ENCODE results near the gene TMEM19.
A peak's percentile ranks its signal among the peaks of the same experiment; 100 is the strongest.

Gene TMEM19

DNA sequence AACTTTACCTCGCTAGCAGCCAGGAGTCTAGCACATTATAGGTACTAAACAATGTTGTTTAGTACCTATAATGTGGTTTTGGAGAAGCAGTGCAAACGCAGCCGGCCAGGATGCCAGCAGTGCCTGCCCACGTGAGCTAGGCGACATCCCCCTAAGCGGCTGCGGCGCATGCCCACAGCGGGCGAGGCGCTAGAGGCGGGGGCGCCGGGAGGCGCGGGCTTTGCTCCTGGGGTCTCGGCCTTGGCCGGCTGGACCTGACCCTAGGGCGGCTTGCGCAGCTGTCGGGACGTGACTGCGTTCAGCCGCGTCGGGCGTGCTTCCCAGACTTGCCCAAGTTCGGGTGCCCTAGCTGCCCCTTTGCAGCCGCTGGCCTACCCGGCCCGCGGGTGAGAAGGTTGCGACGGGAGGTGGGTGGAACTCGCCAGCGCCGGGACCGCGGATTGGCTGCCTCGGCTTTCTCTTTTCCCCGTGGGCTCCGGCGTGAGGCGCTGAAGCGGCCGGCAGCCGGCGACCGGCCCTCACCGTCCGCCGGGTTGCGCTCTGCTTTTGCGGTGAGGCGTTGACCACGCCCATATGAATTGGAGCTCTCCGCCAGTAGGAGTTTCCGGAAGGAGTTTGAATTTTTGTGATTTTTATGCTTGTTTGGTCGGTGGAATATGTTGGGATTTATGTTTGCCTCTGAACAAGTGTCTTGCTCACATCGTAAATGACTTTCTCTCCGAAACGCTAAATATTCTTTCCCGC, at the start of gene TMEM19:
TSS of gene TMEM19 (plus strand) at position 169 of the 744 bp plus-strand sequence. CDS start 599 bp downstream, outside the sequence.
- peak; percentile 93 for DNase-seq

DNA sequence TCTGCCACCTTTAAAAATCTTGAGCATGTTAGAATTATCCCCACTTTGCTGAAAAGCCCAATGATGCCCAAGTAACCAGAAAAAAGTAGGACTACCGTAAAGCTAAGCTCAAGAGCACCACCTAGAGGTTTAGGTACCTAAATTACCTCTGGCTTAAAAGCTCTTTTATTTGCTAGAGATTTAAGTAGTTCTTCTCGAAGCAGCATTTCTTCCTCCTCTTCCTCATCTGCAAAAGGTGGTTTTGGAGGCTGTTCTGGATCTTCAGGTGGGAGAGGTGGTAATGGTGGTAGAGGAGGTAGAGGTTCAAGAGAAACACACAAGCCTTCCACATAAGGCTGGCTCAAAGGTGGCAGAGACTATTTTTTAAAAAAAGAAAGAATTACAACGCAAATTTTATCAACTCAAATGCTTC, 49.2 kb upstream of the TMEM19 start:
- peak; percentile 58 for DNase-seq

DNA sequence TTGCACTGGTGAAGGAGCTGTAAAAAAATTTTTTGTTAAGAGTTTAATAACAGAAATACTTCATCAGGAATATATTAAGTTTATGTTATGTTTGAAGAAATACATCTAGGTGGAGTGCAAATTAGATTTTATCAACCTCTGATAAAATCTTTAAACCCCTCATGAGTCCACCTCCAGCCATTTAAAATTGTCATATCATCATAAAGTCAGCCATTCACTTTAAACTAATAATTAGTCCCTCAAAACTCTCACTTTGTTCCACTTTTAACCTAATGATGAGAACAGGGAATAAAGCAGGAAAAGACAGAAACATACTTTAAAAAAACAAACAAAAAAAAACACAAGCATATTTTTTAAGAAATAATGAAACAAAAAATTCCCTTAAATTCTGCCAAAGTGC, 47.4 kb upstream of the TMEM19 start:
- no peak for DNase-seq

DNA sequence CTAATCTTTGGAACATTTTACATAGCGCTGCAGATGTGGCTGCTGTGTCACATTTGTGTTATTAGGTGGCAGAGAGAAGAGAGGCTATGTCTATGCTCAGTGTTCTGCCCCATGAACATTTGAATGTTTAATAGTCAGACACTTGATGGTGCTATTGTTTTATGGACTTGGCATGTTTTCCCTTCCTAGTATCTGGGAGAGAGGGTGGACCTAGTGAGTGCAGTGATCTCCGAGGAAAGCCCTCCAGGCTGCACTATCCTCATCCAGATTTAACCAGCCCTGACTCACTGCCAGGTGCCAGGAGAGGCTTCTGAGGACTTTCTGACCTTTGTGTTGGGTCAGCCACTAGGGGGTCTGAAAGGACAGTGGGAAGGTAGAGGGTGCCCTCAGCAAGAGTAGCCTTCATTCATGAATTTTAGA, 46.5 kb upstream of the TMEM19 start:
- peak; percentile 13 for DNase-seq

DNA sequence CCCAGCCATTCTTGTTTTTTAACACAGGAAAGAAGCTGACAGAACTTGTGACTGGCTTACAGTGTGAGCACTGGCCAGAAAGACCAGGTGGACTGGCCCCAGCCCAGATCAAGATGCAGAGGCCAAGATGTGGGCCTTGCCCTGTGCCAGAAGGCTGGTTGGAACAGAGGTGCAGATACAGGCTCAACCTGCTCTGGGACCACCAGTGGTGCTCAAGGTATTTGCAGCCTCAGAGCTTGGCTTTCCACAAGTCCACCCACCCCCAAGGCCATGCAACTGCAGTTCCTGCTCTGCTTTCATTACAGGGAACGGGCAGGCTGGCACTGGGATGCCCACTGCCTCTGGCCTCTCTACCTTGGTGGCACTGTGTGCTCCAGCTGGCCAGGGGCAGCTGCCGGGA, 45.6 kb upstream of the TMEM19 start:
- DNase-seq: no peak

DNA sequence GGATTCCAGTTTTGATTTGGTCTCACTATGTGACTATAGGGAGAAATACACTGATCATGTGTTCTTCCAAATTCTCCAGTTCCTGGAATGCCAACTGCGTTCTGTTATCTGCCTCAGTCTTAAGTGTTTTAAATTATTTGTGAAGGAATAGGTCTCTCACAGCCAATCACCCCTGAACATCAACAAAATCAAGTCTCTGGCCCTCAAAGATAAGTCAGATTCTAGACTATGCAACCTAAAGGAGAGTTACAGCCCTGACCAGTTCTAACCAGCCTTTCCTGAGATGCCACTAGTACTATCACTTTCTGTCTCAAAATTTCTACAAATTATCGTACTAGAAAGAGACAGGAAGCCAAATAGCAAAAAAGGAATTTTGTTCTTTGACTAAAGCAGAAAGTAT, 44.5 kb upstream of the TMEM19 start:
- no peak for DNase-seq

DNA sequence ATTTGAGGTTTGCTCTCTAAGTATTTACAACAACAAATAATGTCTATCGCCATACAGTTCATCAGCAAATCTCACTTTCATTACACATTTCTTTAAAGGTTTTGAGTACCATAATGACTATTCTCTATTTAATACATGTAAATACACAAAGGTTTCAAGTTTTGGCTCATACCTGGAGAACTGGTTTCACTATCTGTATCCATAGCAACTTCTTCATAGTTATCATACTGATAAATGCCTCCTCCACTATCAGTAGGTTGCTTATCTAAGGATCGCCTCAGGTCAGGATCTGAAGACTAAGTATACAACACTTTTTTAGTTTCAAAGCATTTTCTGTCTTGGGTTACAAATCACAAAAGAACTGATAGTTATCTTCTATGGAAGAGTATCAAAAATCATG, 43.6 kb upstream of the TMEM19 start:
- no peak for DNase-seq

DNA sequence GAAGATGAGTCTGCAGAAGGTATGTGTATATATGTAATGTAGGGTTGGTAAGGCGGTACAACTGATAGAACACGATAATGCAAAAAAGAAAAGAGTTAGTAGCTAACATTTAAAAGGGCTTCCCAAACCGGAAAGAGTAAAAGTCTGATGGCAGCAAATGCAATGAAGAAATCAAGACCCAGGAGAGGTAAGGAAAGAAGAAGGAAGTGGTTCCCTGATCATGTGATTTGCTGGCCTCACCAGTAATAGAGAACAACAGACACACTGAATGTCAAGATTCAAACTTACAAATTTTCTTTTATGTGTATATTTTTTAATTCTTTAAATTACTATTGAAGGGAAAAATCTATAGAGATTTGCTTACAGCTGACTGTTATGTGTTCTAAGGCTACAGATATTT, 40.6 kb upstream of the TMEM19 start:
- DNase-seq: no peak

DNA sequence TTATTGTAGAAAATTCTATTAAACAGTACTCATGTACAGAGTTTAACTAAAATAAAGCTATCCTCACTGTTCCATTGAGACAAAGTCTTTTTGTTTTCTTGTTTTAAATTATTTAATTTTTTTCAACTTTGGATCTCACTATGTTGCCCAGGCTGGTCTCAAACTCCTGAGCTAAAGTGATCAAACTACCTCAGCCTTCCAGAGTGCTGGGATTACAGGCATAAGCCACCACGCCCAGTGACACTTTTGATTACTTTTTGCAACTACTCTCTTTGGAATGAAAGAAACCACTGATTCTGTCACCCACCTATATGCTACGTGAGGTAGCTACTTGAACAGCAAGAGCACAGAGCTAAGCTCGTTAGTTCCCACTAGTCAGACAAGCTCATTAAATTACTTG, 39.4 kb upstream of the TMEM19 start:
- DNase-seq: no peak

DNA sequence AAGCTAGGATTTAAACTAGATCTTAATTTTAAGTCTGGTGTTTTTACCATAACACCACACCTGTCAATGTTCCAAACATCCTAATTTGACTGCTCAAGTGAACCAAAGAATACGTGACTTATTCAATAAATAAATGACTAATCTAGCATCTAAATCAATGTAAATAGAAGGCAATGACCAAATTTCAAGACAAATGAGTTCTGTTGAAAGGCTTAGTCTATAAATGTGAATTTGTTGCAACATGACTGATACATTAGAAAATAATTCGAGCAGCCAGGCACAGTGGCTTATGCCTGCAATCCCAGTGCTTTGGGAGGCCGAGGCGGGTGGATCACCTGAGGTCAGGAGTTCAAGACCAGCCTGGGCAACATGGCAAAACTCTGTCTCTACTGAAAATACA, 37.3 kb upstream of the TMEM19 start:
- no peak for DNase-seq

DNA sequence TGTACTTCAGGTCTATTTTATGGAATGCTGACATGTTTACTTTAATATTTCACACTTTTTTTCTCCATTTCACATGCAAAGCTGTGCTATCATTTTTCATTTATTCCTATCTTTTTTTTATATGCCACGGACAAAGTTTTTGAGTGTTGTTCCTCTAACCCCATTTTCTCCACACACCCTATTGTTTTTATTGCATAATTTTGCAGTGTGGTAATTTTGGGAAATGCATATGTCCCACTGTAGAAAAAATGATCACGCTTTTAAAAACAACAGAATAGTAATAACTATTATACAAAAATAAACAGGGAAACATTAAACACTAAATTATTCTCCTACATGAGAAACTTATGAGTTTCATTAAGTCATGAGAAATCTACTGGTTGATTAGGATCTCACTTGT, 36.5 kb upstream of the TMEM19 start:
- DNase-seq: no peak

DNA sequence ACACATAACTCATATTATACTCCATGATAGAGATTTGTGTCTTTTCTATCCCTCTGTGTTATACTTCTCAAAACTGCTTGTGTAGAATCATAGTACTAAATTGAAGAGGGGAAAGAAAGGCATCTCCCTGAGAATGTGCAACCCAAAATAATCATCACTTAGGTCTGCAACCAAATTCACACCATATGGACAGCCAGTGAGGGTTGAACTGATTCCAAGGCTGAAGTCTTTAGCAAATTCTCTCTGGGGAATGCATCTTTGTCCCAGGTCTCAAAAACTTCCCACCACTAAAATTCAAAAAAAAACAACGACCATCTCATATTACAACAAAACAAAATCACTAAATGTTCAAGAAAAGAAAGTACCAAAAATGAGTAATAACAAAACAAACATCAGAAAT, 33.2 kb upstream of the TMEM19 start:
- no peak for DNase-seq

DNA sequence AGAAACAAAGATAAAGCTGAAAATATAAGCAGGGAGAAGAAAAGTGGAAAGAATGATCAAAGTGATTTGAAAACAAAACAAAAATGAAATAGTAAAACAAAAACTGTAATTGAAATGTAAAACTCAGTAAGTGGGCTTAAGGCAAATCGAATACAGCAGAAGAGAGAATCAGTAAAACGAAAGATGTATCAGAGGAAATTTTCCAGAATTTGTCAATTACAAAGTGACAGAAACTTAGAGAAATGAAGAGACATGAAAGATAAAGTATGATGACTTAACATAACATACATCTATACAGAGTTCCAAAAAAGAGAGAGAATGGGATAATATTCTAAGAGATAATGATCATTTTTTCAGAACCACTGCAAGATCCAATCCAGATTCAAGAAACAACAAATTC, 32.7 kb upstream of the TMEM19 start:
- DNase-seq: no peak

DNA sequence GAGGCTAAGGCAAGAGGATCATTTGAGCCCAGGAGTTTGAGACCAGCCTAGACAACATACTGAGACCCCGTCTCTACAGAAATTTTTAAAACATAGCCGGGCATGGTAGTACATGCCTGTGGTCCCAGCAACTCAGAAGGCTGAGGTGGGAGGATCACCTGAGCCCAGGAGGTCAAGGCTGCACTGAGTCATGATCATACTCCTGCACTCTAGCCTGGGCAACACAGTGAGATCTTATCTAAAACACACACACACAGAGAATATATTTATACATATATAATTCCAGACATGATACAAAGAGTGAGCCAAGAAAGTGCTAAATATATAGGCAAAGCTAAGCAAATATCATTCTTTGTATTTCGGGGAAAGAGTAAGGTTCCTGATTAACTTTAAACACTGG, 31.7 kb upstream of the TMEM19 start:
- no peak for DNase-seq

DNA sequence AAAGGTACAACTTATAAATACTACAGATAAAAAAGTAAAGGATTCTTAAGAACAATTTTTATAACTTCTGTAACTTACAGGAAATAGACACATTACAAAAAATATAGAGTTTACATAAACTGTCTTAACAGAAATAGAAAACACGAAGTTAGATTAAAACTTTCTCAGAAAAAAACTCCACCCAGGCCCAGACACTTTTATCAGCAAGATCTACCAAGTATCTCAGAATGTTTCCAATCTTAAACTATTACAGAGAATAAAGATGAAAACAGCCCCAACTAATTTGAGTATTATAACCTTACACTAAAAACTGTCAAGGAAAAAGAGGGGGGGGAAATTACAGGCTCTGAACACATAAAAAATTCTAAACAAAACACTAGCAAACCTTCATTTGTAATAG, 30.4 kb upstream of the TMEM19 start:
- no peak for DNase-seq

DNA sequence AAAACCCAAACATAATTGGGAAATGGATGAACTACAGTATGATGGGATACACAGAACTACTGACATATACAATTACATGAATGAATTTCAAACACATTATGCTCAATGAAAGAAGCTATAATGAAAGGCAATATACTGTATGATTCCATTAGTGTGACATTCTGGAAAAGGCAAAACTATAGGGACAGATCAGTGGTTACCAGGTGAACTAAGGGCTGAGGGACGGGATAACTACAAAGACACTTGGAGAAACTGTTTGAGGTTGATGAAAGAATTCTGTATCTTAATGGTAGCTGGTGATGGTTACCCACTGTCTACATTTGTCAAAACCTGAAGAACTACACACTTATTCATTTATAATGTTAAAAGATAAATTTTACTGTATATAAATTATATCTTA, 30.0 kb upstream of the TMEM19 start:
- no peak for DNase-seq

DNA sequence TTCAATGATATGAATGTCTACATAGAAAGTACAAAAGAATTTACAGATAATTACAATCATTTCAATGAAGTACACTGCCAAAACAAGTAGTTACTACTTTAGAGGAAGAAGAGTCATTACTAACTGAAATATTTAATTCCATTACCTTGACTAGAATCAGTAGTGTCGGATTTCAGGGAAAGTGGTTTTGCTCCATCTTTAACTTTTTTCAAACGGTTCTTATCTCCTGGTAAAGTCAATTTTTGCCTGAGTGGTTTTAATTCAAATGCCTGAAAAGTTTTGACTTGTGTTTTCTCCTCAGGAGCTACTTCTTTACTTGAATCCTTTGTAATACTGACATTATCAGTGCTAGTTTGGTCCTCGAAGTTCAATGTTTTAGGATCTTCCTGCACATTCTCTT, 29.1 kb upstream of the TMEM19 start:
- DNase-seq: no peak

DNA sequence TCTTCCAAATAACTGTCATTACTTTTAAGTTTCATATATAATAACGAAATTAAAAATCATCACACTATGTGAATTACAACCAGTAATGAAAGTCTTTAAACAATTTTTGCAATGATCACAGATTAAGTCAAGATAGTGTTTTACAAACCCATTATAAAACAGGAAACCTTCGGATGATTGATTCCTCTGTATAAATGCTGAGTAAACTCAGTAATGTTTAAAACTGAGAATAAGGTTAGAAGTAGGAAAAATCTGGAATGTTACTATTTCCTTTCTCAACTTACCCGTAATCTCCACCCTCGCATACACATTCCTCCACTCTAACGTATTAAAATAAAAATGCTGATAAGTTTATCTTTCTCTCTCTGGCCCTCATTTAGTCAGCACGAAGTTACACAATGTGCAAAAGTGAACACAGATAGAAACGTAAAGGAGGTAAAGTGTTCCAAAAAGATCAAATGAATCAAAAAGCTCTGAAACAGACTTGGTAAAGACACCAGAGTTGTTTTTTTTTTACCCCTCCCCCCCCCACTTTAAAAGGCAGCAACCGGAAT, 23.8 kb upstream of the TMEM19 start:
- peak; percentile 58 for DNase-seq

DNA sequence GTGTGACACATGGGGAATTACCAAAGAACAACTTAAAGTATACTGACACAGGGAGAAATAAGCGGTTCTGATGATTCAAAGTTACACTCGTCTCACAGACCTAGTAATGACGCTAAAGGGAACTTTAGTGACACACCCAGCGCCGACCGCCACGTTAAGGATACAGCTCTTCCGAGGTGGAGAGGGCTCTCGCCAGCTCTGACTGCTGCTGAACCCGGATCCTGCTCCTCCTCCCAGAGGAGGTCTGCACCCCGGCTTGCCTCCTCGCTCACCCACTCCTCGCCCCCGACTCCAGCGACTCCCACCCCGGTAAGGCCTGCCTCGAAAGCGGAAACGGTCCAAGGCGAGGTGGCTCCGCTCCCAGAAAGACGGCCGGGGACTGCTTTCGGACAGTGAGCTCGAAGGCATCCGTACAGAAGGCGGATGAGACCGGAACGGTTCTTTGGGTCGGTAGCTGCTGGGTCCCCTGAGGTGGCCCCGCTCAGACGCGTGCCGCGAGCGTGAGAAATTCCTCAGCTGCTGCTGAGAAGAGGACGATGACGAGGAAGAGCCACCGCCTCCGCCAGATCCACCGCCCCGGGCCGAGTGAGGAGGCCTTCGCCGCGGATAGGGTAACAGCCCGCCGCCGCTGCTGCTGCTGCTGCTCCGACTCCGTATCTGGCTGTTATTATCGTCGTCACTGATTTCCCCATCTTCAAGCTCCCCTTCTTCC, 22.9 kb upstream of the TMEM19 start:
- DNase-seq: peak; percentile 68

DNA sequence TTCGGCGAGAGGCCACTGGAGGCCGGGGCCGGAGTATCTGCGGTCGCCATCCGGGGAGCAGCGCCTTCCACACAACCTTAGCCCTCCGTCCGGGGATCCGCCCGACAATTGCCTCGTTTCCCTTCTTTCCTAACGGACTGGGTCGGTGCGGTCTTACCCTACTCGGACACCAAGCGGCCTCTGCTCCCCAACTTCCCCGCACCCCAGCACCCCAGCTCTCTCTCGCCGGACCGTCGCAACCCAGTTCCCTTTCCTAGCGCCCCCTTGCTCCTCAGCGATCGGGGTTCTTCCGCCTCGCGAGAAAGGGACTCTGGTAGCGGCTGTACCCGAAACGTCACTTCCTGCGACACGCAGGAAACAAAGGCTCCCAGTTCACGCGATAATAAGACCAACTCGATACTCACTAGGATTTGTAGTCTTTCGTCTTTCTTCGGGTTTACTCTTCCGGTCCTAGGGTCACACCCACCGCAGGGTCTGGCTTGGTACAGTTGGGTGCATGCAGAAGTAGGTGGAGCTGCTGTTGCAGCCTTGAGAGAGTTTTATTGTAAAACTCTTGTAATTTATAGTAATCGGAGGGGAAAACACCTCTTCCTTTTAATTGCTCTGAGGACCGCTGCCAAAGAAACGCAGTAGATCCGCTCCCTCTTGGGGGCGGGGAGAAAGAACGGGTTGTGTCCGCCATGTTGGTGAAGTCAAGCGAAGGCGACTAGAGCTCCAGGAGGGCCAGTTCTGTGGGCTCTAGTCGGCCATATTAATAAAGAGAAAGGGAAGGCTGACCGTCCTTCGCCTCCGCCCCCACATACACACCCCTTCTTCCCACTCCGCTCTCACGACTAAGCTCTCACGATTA, 22.1 kb upstream of the TMEM19 start, which contains the start of the genes THAP2 and ZFC3H1:
TSS of gene THAP2 (plus strand) at position 741 of the 850 bp plus-strand sequence. CDS start 209 bp downstream, outside the sequence.
TSS of gene ZFC3H1 (minus strand) at position 288 of the 850 bp plus-strand sequence. CDS start at position 50, 238 bp downstream.
- peak; percentile 99 for DNase-seq

DNA sequence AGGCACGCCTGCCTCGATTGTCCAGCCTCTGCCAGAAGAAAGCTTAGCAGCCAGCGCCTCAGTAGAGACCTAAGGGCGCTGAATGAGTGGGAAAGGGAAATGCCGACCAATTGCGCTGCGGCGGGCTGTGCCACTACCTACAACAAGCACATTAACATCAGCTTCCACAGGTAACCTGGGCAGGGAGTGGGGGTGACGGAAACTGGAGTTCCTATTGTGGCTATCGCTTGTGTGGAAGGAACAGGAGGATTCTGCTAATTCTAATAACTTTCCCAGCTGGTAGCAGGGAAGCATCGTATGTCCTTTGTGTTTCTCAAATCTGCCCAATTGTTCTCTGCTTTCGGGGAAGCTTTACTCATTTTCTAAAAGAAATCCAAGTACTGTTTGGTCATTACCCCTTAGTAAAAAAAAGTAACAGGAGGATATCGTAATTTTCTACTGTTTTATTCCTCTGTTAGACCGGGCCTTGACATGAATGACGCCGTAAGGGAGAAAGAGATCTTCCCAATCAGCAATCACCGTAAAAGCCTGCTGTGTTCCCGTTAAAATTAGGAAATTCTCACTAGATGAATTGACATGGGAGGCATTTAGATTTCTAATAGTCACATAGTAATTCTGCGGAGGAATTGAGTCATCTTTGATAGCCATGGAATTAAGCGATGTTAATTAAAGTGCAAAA, 21.3 kb upstream of the TMEM19 start:
- no peak for DNase-seq

DNA sequence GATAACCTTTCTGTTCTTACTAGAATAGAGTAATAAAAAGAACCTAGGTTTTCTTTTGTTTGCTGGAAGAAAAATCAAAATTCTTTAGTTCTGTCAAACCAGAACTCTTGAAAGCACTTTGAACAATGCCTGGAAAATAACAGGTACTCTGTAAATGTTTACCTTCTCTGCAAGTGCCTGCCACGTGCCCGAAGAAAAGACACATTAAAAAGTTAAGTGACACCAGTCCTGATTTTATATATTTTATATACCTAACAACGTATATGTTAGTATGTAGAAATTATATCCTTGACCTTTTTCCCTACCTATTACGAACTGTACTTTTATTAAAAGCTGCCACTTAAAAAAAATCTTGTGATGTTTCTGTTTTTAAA, 20.8 kb upstream of the TMEM19 start:
- no peak for DNase-seq

DNA sequence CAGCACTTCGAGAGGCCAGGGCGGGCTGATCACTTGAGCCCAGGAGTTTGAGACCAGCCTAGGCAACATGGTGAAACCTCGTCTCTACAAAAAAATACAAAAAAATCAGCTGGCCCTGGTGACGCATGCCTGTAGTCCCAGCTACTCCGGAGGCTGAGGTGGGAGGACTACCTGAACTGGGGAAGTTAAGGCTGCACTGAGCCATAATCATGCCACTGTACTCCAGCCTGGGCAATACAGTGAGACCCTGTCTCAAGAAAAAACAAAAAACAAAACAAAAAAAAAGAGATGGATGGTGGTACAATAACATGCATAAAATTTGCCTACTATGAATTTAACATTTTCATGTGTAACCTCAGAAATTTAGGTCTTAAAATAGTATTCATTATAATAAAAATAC, 19.6 kb upstream of the TMEM19 start:
- DNase-seq: no peak

Measured in EL (cell line).